Raji (cell line): ENCODE data around the gene ERBB4.

ENCODE experiments used
- POLR2A ChIP-seq: IDR thresholded peaks from 2 replicates; pipeline ENCODE4 v1.6.1; 2011; ENCODE audit warnings: low read depth, low read length, control low read depth; ENCODE audit not compliant: insufficient read depth

The ERBB4 gene

GRCh38 chr2:211358504-211358903 is 1180.1 kb downstream of the ERBB4 start:
- TF ChIP-seq POLR2A: no peak

GRCh38 chr2:211354481-211354880 is 1184.1 kb downstream of the ERBB4 start:
- no peak for TF ChIP-seq POLR2A

GRCh38 chr2:211351987-211352386 is 1186.6 kb downstream of the ERBB4 start:
- TF ChIP-seq POLR2A: no peak

GRCh38 chr2:211349031-211349430 is 1189.6 kb downstream of the ERBB4 start:
- TF ChIP-seq POLR2A: no peak

- no peak for TF ChIP-seq POLR2A
These were observed 1191.3 kb downstream of the ERBB4 start for GRCh38 chr2:211347328-211347727.

GRCh38 chr2:211344289-211344688 is 1194.3 kb downstream of the ERBB4 start:
- no peak for TF ChIP-seq POLR2A

- no peak for TF ChIP-seq POLR2A
These were observed 1205.2 kb downstream of the ERBB4 start for GRCh38 chr2:211333377-211333776.

- TF ChIP-seq POLR2A: no peak
These were observed 1206.9 kb downstream of the ERBB4 start for GRCh38 chr2:211331736-211332135.

- no peak for TF ChIP-seq POLR2A
These were observed 1208.7 kb downstream of the ERBB4 start for GRCh38 chr2:211329882-211330281.

GRCh38 chr2:211329421-211329820 is 1209.2 kb downstream of the ERBB4 start:
- no peak for TF ChIP-seq POLR2A

- TF ChIP-seq POLR2A: no peak
These were observed 1210.5 kb downstream of the ERBB4 start for GRCh38 chr2:211328126-211328525.
